Suprapubic skin (tissue), 4 donors: ENCODE data around the gene MAPKAPK2. TPM values are rescaled to one million over a fixed set of nuclear protein-coding genes. Genes with fewer than 3 reads are reported as not detected.

Experiments
- DNase-seq, 2 donors: peaks; one replicate each; pipeline ENCODE4 v3.0.0-alpha.2; 2019; ENCODE audit warnings: low spot score in 2 of 2
- H3K27ac ChIP-seq: fragments of 200-600 bp; sonication (generic); one replicate; pipeline ENCODE4 v1.5.1; 2019
- H3K27me3 ChIP-seq: fragments of 200-600 bp; sonication (generic); one replicate; pipeline ENCODE4 v1.5.1; 2019
- H3K36me3 ChIP-seq: fragments of 200-600 bp; sonication (generic); one replicate; pipeline ENCODE4 v1.5.1; 2019
- H3K4me1 ChIP-seq: fragments of 200-600 bp; sonication (generic); one replicate; pipeline ENCODE4 v1.5.1; 2019
- H3K4me3 ChIP-seq: fragments of 200-600 bp; sonication (generic); one replicate; pipeline ENCODE4 v1.5.1; 2019; ENCODE audit warnings: mild to moderate bottlenecking
- H3K9me3 ChIP-seq: fragments of 200-600 bp; sonication (generic); one replicate; pipeline ENCODE4 v1.5.1; 2019
- CTCF ChIP-seq, 2 donors: fragments of 200-600 bp in 1 of 2; fragments of 450-650 bp in 1 of 2; sonication (generic) in 1 of 2; IDR thresholded peaks; one replicate each; pipeline ENCODE4 v1.5.1; 2016 to 2019; ENCODE audit warnings: antibody characterized with exemption in 2 of 2, mild to moderate bottlenecking in 1 of 2, moderate library complexity in 1 of 2
- EP300 ChIP-seq: sonication (generic); formaldehyde crosslinking; IDR thresholded peaks from one replicate; pipeline ENCODE4 v1.6.1; 2017; ENCODE audit warnings: antibody characterized with exemption
- POLR2A ChIP-seq, 2 donors: fragments of 450-650 bp; IDR thresholded peaks; one replicate each; pipeline ENCODE4 v1.6.1; 2017; ENCODE audit warnings: antibody characterized with exemption in 2 of 2, mild to moderate bottlenecking in 2 of 2, moderate library complexity in 2 of 2
- POLR2AphosphoS5 ChIP-seq, 3 donors: sonication (generic); formaldehyde crosslinking; IDR thresholded peaks; one replicate each; pipeline ENCODE4 v1.6.1; 2017; ENCODE audit warnings: antibody characterized with exemption in 3 of 3
- WGBS: methylation state at CpG from one replicate; pipeline ENCODE4 v1.1.5; 2018; 5-methylcytosine and 5-hydroxymethylcytosine counted together
- total RNA-seq, 4 donors: library from RNA; depleted of rRNA; stranded (reverse); fragments of >200 nt; gene quantifications; one replicate each; pipeline ENCODE4 v1.1.0, GENCODE V29; 2016

Gene MAPKAPK2
- total RNA-seq, 4 donors from 2014 or later = 38.0 to 72.3 (median 62.4) TPM

- Histone ChIP-seq H3K36me3 (no peaks in the 10 kb centered on the region), H3K4me3 (no peak overlapping the region), H3K27ac (peak overlapping the region; percentile 22), H3K4me1 (peaks cover 39% of the 10 kb centered on the region), H3K9me3 (no peaks in the 10 kb centered on the region), H3K27me3 (no peaks in the 10 kb centered on the region)
- TF ChIP-seq POLR2AphosphoS5 (IDR thresholded peaks at IDR 0.05) (no peak), EP300 (no peak), CTCF (IDR thresholded peaks at IDR 0.05) (no peak), POLR2A (IDR thresholded peaks at IDR 0.05) (no peak)
- no peak for DNase-seq
- WGBS = 42% methylated on average over 6 of the region's 6 CpGs
Measured at GRCh38 chr1:206672844-206673758, 11.6 kb upstream of the MAPKAPK2 start.

- no peak overlapping the region for H3K4me3 ChIP-seq
- 89% methylated on average over 3 of the region's 3 CpGs for WGBS
- no peaks in the 10 kb centered on the region for H3K27me3 ChIP-seq
- H3K27ac ChIP-seq = peak overlapping the region; percentile 57
- H3K36me3 ChIP-seq = no peaks in the 10 kb centered on the region
- DNase-seq = no peak
- TF ChIP-seq CTCF (IDR thresholded peaks at IDR 0.05) = no peak
- TF ChIP-seq POLR2AphosphoS5 (IDR thresholded peaks at IDR 0.05) = no peak
- H3K4me1 ChIP-seq = peaks cover 39% of the 10 kb centered on the region
- no peaks in the 10 kb centered on the region for H3K9me3 ChIP-seq
Measured at GRCh38 chr1:206674236-206674635, 10.5 kb upstream of the MAPKAPK2 start.

- Histone ChIP-seq H3K4me3 (no peak overlapping the region), H3K9me3 (no peaks in the 10 kb centered on the region), H3K4me1 (peaks cover 39% of the 10 kb centered on the region), H3K36me3 (no peaks in the 10 kb centered on the region), H3K27me3 (no peaks in the 10 kb centered on the region), H3K27ac (peak overlapping the region; percentile 57)
- TF ChIP-seq EP300 = no peak
- no peak for TF ChIP-seq POLR2AphosphoS5 (IDR thresholded peaks at IDR 0.05)
- TF ChIP-seq CTCF (IDR thresholded peaks at IDR 0.05) = no peak
- no peak for TF ChIP-seq POLR2A (IDR thresholded peaks at IDR 0.05)
- 50% methylated on average over 1 of the region's 1 CpG for WGBS
- DNase-seq = no peak
Measured at GRCh38 chr1:206674745-206675175, 9.9 kb upstream of the MAPKAPK2 start.

- TF ChIP-seq CTCF (IDR thresholded peaks at IDR 0.05) (no peak), POLR2A (IDR thresholded peaks at IDR 0.05) (no peak), EP300 (no peak), POLR2AphosphoS5 (IDR thresholded peaks at IDR 0.05) (no peak)
- no peaks in the 10 kb centered on the region for H3K36me3 ChIP-seq
- H3K4me1 ChIP-seq = peaks cover 39% of the 10 kb centered on the region
- no peak overlapping the region for H3K4me3 ChIP-seq
- H3K9me3 ChIP-seq = no peaks in the 10 kb centered on the region
- 86% methylated on average over 2 of the region's 2 CpGs for WGBS
- H3K27ac ChIP-seq = no peak overlapping the region
- H3K27me3 ChIP-seq = no peaks in the 10 kb centered on the region
- DNase-seq = no peak
Measured at GRCh38 chr1:206676499-206676898, 8.2 kb upstream of the MAPKAPK2 start.

- H3K27me3 ChIP-seq = no peaks in the 10 kb centered on the region
- no peaks in the 10 kb centered on the region for H3K36me3 ChIP-seq
- no peak for DNase-seq
- WGBS = 70% methylated on average over 3 of the region's 3 CpGs
- H3K9me3 ChIP-seq = no peaks in the 10 kb centered on the region
- H3K27ac ChIP-seq = no peak overlapping the region
- peaks cover 22% of the 10 kb centered on the region for H3K4me1 ChIP-seq
- no peak overlapping the region for H3K4me3 ChIP-seq
- no peak for TF ChIP-seq POLR2A (IDR thresholded peaks at IDR 0.05)
- no peak for TF ChIP-seq CTCF (IDR thresholded peaks at IDR 0.05)
- no peak for TF ChIP-seq EP300
- no peak for TF ChIP-seq POLR2AphosphoS5 (IDR thresholded peaks at IDR 0.05)
Measured at GRCh38 chr1:206678490-206678889, 6.2 kb upstream of the MAPKAPK2 start.
